ENCODE results near the gene LOXHD1.

LOXHD1 gene, protein sequence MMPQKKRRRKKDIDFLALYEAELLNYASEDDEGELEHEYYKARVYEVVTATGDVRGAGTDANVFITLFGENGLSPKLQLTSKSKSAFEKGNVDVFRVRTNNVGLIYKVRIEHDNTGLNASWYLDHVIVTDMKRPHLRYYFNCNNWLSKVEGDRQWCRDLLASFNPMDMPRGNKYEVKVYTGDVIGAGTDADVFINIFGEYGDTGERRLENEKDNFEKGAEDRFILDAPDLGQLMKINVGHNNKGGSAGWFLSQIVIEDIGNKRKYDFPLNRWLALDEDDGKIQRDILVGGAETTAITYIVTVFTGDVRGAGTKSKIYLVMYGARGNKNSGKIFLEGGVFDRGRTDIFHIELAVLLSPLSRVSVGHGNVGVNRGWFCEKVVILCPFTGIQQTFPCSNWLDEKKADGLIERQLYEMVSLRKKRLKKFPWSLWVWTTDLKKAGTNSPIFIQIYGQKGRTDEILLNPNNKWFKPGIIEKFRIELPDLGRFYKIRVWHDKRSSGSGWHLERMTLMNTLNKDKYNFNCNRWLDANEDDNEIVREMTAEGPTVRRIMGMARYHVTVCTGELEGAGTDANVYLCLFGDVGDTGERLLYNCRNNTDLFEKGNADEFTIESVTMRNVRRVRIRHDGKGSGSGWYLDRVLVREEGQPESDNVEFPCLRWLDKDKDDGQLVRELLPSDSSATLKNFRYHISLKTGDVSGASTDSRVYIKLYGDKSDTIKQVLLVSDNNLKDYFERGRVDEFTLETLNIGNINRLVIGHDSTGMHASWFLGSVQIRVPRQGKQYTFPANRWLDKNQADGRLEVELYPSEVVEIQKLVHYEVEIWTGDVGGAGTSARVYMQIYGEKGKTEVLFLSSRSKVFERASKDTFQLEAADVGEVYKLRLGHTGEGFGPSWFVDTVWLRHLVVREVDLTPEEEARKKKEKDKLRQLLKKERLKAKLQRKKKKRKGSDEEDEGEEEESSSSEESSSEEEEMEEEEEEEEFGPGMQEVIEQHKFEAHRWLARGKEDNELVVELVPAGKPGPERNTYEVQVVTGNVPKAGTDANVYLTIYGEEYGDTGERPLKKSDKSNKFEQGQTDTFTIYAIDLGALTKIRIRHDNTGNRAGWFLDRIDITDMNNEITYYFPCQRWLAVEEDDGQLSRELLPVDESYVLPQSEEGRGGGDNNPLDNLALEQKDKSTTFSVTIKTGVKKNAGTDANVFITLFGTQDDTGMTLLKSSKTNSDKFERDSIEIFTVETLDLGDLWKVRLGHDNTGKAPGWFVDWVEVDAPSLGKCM (N-terminal part only)

DNA sequence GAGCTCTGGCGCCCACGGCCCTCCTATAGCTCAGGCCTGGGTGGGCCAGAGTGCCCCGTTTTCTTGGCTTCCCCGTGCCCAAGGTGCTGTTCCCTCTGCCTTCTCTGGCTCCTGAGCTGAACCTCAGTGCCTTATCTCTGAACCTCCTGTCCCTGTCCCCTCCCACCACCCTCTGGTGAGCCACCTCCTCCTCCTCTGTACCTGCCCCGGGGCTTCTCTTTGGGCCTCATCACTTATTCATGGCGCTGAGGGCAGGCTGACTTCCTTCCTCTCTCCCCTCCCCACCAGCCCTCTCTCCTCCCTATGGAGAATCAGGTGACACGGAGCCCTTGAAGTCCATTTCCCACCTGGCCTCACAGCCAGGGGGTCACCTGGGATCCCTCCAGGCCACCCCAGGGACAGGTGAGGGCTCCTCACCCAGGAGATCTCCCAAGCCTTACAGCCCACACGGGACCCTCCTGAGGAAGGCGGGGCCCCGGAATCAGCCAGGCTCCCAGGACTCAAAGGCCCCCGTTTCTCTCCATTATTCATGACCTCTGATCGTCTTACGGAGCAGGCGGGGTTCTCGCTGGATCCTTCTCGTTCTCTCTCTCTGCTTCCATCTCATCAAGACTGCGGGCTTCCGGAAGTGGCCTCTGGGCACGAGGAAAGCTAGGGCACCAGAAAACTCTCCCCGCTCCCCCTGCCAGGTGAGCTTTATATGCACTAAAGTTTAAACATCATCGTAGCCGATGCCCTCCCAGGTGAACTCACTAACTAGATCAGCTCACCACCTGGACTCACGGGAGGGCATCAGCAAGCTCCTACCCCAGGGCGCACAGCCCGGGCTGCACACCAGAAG lies at the start of gene LOXHD1:
Gene LOXHD1, minus strand, starts transcription at position 106 of the 841 bp plus-strand sequence. CDS start 187 bp downstream, outside the sequence.
- DNase-seq = no peak

DNA sequence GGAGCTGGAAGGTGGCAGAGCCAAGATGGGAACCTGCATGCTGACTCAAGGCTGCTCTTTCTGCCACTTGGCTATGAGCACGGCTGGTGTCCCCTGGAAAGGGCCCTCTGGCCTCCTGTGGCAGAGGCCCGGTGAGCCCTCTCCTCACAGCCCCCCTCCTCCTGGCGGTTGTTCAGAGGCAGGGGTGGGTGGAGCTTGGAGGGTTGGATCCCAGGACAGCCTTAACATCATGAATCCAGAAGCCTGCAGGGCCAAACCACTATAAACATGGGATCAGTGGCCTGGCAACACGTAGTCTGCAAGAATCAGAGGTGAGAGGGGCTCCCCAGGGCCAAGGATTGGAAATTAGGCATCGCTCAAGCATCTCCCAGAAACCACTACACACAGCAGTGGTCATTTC lies 48.5 kb upstream of the LOXHD1 start:
- no peak for DNase-seq

DNA sequence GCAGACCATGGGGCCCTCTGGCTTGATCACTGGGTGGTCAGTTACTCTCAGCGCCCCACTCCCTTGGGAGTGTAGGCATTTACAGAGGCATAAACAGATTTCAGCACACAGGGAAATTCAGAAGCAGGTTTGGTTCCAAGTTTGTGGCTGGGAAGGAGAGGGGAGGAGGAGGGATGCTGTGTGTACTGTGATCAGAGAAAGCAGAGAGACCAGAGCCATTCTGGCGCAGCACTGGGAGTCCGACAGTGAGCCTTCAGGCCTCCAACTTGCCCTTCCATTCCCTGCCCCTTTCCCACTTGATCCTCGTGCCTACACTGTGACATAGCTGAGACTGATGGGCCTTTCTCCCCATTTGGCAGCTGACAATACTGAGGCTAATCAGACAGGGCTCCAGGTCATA lies 47.8 kb upstream of the LOXHD1 start:
- no peak for DNase-seq

DNA sequence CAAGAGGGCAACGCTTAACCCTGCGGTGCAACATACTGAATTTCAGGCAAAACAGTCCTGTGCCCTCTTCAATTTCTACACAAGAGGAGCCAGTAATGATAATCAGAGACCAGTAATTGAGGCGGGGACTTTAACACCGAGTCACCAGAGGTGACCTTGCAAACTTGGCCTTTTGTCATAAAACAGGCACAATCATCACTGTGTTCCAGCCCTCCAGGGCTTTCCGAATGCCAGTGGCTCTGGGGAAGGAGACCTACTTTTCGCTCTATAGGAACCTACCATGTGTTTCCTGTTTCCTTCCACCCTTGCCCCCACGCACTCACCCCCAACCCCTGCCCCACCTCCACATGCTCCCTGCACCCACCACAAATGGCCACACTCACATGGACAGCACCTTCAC lies 47.2 kb upstream of the LOXHD1 start:
- no peak for DNase-seq

DNA sequence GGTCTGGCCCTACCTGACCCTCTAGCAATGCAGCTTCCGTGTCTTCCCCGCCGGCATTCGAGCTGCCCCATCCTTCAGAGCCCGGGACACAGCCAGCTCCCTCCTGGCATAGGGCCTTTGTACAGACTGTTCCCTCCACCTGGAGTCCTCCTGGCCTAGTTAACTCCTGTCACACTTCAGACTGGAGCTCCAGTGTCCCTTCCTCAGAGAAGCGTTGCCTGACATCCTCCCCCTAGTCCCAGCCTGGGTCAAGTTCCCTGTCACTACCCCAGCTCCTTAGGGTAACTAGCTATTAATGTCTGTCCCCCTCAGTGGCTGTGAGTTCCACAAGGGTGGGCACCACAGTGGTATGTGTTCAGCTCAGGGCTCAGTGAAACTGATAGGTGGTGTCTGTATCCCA lies 45.5 kb upstream of the LOXHD1 start:
- DNase-seq = no peak

DNA sequence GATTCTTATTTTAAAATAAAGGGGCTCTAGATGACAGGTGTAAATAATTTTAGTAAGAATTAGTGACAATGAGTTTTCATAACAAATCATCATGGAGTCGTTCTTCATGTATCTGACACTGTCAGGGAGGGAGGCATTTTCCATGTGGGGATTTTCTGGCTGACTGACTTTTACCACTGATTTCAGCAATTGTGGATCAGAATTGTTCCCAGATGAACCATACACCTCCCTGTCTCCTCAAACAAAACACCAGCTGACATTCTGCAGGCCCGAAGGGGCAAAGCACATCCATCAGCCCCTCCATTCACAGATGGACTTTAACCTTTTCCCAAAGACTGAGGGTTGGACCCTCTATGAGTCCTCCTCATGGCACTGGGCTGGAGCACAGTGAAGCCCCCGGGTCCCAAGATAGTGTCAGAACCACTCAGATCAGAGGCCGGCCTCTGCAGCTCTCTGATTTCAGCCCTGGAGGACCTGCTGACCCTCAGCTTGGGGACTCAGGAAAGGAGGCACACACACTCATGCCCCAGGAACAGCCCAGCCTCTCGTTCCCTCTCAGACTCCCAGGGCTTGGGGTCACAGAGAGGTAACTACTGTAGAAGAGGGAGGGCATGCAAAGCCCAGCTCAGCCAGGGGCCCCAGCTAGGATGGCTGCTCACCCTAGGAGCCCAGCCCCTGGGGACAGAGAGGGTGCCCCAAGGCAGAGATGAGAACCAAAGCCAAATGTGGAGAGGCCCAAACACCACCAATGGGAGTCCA lies 43.2 kb upstream of the LOXHD1 start:
- DNase-seq = no peak

DNA sequence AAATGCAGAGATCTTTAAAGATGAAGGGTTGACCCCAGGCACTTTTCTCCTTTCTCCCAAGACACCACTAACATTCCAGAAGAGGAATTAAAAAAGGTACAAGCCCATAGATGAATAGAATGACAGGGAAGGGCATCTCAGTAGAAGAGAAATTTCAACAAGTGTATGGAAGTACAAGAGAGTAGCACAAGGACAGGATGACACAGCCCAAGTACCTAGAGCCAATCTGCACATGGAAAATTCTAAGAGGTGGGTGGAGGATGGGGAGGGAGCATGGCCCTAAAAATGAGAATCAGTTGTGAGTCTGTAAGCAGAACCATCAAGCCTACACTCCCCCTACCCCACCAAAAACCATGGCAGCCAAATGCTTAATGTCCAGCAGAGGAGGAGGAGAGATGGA lies 39.7 kb upstream of the LOXHD1 start:
- DNase-seq = no peak

DNA sequence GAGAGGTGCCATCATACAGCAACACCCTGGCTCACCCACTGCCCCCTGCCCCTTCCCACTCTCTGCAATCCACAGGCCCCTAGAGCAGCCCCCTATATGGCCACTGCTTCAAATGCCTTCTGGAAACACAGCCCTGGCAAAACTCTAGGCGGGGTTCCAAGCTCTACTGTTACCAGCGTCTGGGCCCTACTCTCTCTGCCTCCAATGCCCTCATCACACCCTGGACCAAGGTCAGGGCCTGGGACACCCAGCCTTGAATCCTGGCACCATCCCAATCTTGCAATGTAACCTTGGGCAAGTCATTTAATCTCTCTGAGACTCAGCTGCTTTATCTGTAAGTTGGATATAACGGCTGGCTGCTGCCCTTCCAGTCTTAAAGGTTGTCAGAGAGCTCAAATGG lies 39.2 kb upstream of the LOXHD1 start:
- DNase-seq = no peak

DNA sequence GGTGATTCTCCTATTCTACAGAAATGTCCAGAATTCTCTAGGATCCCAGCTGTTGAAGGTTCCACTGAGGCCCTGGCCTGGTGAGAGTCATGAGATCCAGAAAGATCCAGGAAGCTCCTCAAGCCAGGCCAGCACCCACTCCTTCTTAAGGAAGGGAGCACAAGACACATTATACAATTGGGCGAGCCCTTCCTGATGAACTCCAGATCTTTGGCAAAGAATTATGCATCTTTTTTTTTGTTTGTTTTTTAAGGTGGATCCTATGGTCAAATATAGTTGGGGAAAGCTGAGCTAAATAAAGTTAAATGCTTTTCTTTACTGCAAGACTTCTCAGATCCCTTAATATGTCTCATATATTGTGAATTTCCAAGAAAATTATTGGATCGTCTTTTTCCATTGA lies 37.0 kb upstream of the LOXHD1 start:
- DNase-seq = no peak

DNA sequence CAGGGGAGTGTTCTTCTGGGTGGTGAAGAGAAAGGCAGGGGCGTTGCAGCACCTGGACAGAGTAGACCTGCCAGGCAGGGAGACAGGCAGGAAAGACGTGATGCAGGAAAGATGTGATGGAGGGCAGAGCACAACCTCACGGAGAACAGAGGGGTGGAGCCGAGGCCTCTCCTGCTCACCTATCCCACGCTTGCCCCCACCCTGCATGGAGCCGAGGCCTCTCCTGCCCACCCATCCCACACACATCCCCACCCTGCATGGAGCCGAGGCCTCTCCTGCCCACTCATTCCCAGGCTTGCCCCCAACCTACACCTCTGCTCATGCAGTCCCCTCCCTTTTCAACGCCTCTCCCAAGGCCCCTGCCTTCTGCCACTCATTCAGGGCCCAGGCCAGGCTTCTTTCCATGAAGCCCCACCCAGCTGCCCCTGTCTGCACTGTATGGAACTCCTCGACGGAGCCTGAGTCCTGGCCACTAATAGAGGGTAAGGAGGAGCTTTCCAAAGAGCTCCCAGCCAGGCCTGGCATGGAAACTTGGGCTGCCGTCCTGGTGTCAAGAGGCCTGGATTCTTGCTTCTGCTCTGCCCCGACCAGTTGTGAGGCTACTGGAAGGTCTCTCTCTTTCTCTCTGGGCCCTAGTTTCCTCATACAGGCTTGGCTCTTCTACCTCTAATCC lies 32.0 kb upstream of the LOXHD1 start:
- no peak for DNase-seq

DNA sequence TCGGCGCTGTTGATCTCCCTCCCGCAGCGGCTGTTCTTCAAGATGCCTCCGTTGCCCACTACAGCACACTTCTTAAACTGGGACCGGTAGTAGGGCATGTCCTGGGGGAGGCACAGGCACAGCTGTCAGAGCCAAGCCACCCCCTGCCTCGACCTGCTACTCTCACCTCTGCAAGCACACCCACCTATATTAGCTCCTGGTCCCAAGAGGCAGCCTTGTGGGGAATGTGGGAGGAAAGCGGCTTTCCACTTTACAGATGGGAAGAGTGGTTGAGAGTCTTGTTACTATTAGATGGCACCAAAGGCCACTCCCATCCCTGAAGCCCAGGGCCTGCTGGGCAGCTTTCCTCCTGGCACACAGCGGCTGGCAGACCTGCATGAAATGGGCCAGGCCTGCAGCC lies 29.2 kb upstream of the LOXHD1 start:
- DNase-seq = no peak

DNA sequence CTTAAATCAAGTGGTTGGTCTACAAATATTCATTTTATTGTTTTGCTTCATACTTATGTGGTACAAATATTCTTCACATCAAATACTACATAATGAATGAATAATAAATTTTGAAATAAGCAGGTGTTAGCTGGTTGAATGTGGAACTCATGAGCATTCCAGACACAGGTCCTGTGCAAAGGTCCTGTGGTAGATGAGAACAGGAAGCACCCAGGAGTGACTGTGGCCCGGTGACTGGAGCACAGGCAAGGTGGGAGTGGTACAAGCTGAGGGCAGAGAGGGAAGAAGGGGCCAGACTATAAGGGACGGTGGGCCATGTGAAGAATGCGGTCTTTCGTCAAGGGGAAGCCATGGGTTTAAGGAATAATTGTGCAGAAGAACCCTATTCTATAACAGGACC lies 26.2 kb upstream of the LOXHD1 start:
- no peak for DNase-seq

DNA sequence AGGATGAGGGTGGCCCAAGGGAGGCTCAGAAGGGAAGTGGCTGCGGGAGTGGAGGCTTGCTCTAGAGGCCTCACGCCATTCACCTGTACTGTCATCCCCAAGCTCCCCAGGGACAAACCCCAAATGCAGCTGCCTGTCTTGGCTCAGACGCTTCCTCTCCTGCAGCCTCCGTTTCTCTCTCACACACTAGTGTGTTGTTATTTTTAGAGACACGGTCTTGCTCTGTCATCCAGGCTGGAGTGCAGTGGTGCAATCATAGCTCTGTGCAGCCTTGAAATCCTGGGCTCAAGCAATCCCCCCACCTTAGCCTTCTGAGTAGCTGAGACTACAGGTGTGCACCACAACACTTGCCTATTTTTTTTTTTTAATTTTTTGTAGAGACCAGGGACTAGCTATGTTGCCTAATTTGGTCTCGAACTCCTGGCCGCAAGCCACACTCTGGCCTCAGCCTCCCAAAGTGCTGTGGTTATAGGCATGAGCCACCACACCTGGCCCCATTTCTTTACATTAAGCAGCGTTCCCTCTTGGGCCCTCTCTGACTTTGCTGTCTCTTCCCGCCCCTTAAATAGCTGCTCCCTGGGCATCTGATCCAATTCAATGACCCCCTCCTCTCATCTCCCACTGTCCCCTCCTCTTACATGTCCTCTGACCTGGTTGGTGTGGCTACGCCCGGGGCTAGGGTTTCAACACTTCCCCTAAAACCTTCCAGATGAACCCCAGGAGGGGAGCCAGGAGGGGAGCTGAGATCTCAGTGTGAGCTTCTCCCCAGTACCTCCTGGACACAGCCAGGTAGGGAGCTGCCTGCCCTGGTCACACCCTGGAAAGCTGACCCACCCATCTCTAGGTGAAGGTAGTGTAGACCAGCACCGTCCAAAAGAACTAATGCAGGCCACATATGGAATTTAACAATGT lies 24.0 kb upstream of the LOXHD1 start:
- no peak for DNase-seq

DNA sequence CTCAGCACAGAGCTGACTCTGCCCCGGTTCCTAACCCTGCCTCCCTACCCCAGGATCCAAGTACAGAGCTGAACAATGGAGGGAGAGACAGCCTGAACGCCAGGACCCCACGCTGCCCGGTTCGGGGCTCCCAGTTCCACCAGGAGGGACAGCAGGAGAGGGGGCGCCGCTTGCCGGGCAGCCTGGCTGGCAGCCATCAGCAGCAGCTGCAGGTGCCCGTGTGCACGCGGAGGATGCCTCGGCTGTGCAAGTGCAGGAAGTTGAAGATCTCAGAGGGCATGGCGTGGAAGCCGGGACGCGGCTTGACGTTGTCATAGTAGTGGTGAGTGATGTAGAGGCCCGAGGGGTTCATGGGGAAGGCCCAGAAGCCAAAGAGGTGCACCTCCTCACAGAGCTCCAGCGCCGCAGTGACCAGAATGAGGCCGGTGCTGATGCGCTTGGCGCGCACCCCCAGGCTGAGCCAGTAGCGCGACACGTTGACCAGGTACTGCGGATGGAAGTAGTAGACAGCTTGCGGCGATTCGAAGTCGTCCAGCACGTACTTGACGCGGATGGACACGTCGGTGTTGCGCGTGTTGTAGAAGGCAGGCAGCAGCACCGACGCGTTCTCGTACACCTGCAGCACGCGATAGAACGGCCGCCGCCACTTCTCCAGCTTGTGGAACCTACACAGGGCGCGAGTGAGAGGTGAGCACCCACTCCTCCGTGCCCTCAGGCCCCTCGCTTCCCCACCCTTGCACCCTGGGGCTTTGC lies 23.0 kb upstream of the LOXHD1 start:
- no peak for DNase-seq

DNA sequence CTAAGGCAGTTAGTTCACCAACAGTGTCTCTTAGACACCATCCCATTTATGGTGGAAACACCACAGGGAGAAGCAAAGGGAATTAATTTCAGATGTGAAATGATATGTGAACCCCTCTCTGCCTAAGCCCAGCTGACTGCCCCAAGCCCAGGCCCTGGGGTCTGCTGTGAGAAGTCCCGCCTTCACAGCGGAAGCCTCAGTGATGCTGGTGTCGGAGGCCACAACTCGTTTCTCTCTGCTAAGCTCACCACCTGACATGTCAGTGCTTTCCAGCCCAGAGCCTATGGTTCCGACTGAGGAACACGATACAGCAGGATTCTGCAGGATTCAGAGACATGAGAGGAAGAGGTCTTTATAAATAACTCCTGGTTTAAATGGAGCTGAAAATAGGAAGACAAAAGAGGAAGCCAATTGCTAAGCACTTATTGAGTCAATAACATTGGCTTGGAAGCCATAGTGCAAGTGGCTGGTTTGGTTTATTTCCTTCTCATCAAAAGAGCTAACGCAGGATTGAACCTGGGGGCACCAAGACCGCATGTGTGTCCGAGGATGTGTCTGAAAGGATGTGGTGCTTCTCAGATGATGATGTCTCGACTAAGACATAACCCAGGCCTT lies 21.9 kb upstream of the LOXHD1 start:
- no peak for DNase-seq

DNA sequence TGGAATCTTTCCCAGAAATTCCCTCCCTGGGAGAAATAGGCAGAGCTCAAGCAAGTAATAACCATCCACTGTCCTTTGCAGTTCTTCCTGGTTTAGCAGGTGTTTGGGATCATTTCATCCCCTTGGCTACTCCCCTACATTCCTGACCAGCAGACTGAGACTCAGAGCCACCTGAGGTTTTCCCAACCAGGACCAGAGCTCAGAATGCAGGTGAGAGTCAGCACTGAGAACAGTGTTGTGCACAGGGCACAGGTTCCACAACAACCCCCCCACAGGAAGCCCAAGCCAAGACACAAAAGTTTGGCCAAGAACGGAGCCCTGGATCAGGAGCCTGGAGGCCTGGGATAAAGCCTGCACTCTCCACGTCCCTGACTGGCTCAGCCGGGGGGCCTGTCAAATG lies 21.0 kb upstream of the LOXHD1 start:
- DNase-seq = no peak

DNA sequence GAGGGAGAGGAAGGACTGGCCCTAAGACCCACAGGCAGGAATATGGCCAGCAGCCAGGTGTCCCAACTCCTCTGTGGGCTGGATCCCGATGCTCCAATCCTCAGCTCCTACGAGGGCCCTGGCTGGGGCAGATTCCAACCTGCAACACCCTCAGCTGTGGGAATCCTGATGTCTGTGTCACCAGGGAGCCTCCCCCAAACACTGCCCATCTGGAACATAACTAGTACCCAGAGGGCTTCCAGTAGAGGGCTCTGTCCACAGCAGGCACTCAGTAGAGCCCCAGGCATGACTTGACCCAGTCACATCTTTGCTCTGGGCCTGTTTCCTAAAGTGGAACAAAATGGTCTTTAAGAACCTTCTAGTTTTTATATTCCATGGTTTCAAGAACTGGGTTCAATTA lies 20.6 kb upstream of the LOXHD1 start:
- no peak for DNase-seq

DNA sequence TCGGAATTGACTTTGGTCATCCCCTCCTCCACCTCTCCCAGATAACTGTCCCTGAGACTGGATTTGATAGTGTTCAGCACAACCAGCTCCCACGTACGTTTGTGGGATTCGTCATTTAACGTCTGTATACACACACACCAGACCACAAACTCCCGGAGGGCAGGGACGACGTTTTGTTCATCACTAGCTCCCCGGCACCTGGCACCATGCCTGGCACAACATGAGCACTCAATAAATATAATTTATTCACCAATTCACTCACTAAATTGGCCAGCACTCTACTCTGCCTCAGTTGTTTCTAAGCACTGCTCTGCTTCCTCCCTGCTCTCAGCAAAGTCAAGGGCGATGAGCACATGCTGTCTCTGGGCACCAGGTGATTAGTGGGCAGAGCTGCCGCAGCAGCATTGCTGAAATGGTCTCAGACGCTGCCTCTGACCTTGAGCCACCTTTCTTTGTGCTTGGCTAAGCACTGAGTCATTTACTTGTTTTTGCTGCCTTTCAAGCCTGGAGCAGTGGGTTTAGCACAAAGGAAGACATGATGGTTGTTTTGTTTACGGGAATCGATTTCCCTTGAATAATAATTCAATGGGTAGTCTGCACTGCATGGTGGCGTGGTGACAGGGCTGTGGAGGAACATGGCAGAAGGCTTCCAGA lies 19.3 kb upstream of the LOXHD1 start:
- DNase-seq = no peak
